ENCODE data around the gene ACP6.

The ACP6 gene

DNA sequence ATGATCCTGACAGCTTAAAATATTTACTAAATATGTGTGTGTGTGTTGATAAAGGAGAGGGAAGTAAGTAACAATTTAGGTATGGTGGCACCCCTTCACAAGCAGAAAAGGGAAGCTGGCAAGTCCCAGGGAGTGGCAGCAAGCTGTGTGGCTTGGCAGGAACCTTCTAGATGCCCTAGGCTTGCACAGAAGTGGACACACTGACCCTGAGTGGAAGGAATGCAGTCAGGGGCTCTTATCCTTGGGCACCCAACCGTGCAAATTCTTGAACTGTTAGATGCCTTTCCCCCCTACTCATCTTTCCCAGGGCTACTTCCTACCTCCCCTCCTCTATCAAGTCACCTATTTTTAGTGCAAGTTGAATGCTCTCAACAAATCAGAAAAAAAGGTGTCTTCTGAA lies 18.9 kb downstream of the ACP6 start:
- DNase-seq (ENCODE audit: low spot score) = peak; percentile 92

DNA sequence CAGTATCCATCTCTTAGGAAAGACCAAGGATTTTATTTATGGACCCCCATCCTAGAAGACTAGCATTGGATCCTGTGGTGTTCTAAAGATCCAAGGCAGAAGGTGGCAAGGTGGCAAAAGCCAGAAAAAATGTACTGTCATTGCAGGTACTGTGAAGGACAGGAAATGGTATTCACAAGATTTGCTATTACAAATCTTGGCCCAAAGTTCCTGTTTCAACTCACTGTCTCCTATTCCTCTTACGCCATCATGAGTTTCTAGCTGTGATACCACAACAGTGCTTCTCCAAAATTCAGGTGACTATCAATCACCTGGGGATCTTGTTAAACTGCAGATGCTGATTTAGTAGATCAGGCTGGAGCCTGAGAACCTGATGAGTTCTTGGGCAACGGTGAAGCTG lies 21.4 kb downstream of the ACP6 start:
- no peak for DNase-seq (ENCODE audit: low spot score)

DNA sequence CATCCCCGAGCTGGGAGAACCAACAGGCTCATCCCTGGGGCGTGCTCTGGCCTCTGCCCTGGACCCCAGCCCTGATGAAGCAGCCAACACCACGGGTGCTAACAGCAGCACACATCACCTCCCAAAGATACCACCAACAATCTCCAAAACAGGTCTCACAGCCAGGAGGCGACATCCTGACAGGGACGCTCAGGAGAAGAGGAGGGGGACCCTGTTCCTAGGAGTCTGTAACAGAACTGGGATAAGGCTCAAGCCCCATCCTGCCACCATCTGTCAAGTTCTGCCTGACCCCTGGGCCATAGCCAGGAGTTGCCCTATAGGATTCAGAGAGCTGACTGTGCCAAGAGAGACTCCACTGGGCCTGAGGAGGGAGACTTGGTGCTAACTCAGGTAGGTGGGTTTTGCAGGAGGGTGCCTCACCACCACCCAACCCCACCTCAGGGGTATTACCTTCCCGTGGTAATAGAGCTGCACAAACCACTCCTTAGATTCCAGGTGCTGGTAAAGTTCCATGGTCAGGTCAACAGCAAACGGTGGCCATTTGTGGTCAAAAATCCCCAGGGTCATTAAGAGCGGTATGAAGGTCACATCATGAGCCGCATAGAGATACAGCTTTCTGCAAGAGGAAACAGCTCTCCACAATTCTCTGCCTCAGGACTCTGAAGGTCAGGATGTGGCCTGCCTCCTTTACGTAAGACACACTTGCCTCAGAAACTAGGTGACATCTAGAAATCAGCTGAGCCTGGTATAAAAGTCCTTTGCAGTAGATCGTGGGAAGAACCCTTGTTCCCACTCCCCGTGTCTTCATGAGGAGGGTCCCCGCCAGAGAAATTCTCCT lies 22.3 kb downstream of the ACP6 start:
- DNase-seq (ENCODE audit: low spot score) = no peak

DNA sequence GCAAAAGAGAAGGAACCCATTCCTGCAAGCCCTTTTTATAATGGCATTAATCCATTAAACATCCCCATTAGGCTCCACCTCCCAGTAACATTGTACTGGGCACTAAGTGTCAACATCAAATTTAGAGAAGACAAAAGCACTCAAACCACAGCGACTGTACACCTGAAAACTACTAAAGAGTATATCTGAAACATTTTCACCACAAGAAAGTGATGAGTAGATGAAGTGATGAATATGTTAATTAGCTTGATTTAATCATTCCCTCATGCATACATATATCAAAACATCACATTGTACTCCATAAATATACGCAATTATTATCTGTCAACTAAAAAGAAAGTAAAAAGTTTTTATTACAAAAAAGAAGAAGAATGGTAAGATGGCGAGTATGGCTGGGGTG lies 26.4 kb downstream of the ACP6 start:
- no peak for DNase-seq (ENCODE audit: low spot score)

DNA sequence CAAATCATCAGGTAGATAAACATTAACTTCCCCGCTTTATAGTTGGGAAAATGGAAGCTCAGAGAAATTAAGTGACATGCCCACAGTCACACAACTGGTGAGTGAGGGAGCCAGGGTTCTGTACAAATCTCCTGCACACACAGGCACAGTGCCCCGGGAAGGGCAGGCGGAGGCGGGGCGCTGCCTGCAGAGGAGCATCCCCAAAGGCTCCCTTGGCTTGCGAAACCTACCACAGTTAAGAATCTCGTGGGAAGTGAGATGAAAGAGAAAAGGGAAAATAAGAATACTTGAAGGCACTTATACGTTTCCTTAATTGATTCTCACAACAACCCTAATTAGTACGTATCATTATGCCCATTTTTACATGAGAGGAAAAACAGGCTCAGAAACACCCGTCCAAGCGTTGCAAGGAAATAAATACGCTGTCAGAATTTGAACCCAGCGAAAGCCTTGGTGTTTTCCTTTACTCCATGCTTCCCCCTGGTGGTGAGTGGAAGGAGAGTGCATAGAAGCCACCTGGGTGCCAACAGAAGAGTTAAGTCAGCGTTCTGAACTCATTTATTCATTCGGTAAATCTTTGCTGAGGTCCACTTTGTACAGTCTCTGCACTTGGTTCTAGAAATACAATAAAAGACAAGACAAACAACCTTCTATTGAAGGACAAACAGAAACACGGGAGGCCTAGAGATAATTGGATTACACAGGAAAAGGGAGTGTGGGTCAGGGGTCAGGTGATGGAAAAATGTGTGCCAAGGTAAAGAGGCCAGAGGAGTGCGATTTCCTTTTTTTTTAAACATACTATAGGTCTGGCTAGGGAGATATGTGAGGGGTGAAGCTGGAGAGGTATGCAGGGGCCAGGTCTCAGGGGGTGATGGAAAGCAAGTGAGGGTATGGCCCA lies 28.4 kb downstream of the ACP6 start:
- peak; percentile 65 for DNase-seq (ENCODE audit: low spot score)

DNA sequence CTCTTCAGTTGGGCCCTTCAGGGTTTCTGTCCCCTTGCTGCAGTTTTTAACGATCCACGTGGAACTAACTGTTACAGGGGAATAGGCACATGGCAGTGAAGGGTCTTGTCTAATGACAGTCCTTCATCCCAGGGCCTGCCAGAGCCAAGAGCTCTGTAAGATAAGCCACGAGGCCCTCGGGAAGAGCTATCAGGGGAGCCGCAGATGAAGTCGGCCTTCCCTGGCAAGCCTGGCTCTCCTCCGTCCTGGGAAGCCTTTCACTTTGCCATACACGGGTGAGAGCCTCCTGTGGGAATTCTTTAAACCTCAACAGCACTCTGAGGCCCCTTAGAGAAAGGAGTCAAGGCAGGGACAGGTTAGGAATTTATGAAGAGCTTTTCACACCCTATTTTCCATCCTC lies 29.0 kb downstream of the ACP6 start:
- peak; percentile 8 for DNase-seq (ENCODE audit: low spot score)

DNA sequence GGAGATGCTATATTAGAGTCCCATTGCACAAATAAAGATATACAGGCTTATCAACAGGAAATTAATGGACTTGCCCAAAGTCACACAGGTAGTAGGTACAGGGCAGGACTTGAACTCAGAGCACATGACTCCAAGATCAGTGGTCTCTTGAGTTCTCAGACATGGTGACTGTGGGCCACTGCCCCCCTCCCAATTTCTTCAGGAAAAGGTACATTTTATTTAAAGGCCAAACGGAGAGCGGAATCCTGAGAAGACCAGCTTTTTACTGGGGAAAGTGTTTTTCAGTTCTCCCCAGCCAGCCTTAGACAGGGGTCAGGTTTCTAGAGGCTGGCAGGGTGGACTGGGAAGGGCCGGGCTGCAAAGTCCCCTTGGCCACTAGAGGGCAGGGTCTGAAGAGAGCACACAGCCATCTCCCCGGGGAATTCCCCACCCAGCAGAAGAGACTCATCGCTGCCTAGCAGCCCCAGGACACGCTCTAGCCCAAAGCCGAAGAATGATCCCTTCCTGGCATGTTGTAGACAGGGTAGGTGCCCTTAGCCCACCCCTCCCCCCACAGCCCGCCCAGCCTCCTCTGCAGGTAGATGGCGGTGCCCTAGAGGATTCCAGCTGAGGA lies 29.7 kb downstream of the ACP6 start:
- DNase-seq (ENCODE audit: low spot score) = peak; percentile 90

DNA sequence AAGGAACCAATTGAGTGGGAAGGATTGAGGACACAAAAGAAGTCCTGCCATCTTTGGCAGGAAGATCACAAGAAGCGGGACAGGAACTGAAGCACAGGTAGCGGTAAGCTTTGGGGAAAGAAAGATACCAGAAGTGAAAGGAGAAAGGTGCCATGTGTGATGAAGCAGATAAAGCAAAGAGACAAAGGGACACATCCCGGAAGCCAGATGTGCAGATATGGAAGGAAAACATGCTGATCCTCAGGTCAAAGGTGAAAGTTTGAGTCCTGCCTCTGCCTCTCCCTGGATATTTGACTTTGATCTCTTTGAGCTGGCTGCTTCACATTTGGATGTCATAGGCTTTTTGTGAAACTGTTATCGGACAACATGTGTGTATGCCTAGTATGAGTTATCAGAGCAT lies 34.0 kb downstream of the ACP6 start:
- DNase-seq (ENCODE audit: low spot score) = no peak

DNA sequence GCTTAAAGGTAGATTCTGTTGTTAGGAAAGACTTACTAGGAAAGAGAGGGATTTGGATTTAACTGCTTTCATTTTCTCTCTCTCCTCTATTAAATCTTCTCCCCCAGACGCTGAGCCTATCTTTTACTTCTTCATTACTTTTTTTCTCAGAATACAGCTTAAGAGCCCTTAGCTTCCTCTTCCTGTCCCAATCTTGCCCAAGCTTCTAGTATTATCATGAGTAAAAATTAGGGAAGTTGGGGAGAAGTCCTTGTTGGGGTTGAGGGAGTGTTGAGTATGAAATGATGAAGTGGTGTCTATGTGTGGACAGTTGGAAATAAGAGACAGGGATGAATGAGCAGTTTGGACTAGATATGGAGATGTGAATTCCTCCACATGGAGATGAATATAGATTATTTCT lies 35.0 kb downstream of the ACP6 start:
- no peak for DNase-seq (ENCODE audit: low spot score)

DNA sequence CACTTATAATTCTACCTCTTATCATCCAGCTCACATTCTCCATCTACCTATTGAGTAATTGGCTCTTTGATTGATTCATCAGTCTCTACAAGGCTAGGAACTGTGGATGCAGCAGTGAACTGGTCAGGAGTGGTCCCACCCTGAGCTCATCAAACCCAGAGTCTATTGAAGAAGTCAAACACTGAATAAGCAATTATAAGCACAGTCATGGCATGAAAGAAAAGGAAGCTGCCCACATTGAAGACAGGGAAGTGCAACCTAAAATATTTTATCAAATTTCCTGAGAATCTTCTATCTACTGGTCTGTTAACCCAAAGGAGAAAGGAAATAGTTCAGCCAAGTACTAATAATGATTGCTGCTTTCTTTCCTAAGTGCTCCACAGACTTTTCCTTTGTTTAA lies 35.7 kb downstream of the ACP6 start:
- DNase-seq (ENCODE audit: low spot score) = no peak

DNA sequence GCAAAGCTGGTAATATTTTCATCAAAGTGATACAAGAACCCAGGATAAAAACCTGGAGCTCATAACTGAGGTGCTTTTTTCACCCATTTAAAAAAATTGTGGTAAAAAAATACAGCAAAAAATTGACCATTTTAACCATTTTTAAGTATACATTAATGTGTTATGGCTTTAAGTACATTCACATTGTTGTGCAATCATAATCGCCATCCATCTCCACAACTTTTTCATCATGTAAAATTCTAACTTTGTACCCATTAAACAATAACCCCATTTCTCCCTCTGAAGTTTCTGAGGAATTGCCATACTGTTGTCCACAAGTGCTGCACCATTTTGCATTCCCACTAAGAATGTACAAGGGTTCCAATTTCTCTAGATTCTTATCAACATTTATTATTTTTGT lies 36.6 kb downstream of the ACP6 start:
- no peak for DNase-seq (ENCODE audit: low spot score)

DNA sequence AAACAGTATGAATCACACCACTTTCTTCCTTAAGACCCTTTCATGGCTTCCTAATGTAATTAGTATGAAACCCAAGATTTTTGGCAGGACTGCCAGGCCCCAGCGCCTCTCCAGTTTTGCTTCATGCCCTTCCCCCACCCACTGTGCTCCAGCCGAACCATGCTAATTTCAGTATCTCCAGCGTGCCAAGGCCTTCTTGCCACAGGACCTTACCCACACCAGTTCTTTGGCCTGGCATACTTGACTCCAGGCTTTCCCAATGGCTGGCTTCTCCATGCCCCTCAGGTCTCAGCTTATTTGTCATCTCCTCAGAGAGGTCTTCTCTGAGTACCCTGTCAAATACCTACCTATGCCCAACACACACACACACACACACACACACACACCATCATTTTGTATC lies 38.5 kb downstream of the ACP6 start:
- DNase-seq (ENCODE audit: low spot score) = no peak

DNA sequence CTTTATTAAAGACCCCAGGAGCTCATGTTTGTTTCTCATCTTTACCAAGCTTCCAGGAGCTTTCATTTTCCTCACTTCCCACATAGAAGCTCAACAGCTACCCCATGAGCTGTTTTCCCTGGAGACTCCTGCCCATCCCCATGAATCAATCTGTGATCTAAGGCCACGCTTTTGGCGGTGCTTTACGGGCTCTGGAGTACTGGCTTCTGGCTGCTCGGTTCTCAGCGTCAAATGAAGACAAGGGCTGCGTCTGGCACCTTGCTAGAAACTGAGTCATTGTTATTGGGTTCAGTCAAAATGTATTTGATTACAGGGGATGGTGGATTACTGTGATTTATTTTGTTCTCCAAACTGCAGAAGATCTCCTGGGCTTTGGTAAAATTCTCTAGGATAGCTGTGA lies 39.9 kb downstream of the ACP6 start:
- DNase-seq (ENCODE audit: low spot score) = no peak

DNA sequence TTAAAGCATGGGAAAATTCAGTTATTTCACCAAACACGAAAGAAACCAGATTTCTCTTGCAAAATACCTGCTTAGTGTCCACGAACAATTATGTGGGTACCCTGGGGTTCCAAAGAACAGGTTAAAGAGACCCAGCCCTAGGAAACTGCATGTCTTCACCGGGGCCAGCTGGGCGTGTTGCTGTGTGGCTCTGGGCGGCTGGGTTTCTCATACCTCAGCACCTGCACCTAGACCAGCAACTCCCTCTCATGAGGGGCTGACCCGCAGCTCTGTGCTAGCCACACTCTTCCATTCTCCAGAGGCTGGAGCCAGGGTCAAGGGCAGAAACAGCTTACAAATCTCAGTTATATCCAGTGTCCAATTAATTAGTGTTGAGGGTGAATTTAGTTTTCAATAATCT lies 40.3 kb downstream of the ACP6 start:
- no peak for DNase-seq (ENCODE audit: low spot score)

DNA sequence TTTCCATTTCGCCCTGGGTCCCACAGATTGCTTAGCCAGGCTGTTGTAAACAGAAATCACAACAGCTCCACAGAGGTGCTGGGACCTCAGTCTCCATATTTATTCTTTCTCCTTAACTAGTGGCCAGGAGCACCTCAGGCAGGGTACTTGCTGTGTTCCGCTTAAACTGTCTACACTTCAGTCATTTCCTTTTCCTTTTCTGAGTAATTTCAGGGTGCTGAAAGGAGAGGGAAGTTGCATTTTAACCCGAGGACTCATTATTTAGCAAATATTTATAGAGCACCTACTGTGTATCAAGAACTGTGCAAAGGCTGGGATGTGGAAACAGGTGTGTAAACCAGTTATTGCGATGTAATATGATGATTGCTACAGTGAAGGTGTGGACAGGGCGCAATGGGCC lies 41.9 kb downstream of the ACP6 start:
- DNase-seq (ENCODE audit: low spot score) = no peak

DNA sequence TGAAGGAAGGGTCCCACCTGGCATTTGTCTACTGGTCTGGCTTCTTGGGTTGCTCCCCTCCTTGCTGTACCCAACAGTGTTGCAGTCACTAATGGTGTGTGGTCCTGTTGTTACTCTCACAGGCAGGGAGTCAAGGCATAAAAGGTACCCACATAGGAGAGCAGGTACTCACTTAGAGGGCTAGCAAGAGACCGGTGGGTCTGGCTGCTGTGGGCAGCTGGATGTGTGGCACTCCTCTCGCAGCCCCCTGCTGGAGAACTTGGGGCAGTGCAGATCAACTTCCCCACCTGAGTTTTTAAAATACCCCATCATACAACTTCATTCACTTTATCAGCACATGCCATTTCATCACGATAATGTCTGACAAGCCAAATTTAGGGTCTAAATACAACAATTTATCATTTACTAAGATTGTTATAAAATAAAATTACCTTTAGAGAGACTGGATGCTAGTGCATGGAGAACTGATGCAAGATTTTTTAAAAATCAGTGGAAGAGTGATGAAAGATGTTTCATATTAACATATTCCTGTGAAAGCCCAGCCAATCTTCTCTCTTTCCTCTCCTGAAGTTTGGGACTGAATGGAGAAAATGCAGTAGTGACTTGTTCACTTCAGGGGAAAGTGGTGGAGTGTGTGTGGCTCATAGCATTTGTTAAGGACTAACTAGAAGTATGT lies 42.8 kb downstream of the ACP6 start:
- peak; percentile 58 for DNase-seq (ENCODE audit: low spot score)

DNA sequence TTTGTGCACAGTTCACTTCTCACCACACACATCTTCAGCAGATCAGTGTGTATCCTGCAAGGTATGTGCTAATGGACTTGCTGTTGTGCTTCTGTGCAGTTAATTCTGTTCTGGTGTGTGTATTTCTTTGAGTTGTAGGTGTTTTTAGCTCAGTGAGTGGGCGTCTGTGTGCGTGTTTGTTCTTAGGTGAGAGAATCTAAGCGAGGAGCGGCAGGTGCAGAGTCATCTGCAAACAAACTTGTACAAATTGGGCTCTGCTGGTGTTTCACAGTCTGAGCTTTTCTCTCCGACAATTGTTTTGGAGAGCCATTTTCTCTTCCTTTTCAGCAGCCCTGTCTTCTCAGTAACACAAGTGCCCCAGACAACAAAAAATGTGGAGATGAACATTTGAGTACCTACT lies 43.6 kb downstream of the ACP6 start:
- DNase-seq (ENCODE audit: low spot score) = no peak

DNA sequence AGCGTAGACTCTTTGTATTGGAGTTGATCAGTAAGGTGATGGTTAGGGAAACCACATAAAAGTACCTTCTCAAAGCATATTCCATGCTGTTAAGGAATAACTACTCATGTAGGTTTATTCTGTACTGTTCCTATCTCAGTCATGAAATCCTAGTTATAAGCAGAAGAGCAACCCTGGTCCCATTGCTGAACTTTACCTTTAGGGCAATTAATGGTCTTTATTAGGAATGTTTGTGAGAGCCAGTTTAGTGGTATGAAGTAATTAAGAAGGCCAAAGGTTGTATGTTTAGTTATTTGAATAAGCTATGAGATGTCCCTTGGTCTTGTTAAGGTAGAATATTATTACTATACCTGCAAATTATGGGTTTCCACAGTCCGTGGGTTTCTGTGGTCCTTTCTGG lies 44.0 kb downstream of the ACP6 start:
- DNase-seq (ENCODE audit: low spot score) = no peak

DNA sequence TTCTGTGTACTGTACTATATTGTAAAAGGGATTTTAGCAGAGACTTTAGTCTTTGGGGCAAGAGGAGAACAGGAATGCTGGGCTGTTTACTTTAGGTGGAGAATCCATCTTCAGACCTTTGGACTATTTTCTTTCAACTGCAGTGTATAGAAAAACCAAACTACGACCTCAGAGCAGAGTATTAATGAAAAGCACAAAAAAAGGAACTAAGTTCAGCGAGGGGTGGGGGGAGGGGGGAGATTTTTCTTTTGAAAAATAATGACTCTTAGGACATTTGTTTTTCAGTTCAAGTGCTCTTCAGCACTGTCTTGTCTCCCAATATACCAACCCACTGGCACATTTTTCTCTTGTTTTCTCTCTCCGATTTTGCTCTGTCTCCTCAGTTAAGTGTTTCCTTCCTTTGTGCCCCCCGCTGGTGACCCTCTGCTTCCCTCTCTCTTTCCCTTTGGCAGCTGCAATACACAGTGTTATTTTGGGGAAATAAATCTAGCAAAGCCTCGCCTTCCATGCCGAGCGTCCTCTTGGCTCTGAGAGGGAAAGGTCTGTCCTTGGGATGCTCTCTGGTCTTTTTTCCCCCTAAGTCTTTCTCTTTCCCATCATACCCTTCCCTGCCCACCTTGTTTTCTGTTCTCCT lies 44.8 kb downstream of the ACP6 start:
- no peak for DNase-seq (ENCODE audit: low spot score)

DNA sequence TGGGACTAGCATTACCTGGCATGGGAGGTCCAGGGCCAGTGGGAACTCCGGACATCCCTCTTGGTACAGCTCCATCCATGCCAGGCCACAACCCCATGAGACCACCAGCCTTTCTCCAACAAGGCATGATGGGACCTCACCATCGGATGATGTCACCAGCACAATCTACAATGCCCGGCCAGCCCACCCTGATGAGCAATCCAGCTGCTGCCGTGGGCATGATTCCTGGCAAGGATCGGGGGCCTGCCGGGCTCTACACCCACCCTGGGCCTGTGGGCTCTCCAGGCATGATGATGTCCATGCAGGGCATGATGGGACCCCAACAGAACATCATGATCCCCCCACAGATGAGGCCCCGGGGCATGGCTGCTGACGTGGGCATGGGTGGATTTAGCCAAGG lies 45.8 kb downstream of the ACP6 start:
- DNase-seq (ENCODE audit: low spot score) = no peak

DNA sequence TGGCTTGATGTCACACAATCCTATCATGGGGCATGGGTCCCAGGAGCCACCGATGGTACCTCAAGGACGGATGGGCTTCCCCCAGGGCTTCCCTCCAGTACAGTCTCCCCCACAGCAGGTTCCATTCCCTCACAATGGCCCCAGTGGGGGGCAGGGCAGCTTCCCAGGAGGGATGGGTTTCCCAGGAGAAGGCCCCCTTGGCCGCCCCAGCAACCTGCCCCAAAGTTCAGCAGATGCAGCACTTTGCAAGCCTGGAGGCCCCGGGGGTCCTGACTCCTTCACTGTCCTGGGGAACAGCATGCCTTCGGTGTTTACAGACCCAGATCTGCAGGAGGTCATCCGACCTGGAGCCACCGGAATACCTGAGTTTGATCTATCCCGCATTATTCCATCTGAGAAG lies 46.3 kb downstream of the ACP6 start:
- DNase-seq (ENCODE audit: low spot score) = no peak

DNA sequence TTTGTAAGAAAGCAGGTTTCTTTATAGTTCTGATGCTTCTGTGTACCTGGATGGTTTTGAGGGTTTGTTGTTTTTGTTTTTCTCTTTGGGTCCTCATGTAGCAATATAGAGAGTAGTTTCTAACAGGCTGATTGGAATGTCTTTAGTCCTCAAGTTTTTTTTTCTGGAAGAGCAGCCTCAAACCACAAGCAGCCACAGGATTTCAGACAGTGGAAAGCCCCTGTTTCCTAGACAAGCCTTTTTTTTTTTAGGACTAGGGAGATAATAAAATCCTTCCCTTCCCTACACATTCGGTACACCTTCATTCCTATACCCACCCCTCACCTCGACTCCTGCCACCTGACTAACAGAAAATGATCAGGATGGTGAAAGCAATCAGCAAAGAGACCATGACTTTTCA lies 47.6 kb downstream of the ACP6 start:
- peak; percentile 46 for DNase-seq (ENCODE audit: low spot score)
